Neural cell (in vitro differentiated cells): ENCODE data around the gene C3AR1. TPM values are rescaled to one million over a fixed set of nuclear protein-coding genes. Genes with fewer than 3 reads are reported as not detected.

Experiments used
- H2AFZ ChIP-seq: fragments of 200-600, 300-800 bp; sonication (generic), shearing (Covaris generic); 2 replicates; pipeline ENCODE4 v1.6.0; 2014; ENCODE audit warnings: low read depth, mild to moderate bottlenecking, antibody characterized with exemption, low read length, moderate library complexity
- H3F3A ChIP-seq: fragments of 200-600 bp; shearing (Covaris generic); 2 replicates; pipeline ENCODE4 v1.6.1; 2016; ENCODE audit warnings: mild to moderate bottlenecking, moderate library complexity, mixed read lengths, antibody characterized with exemption, low read length; ENCODE audit not compliant: insufficient read depth, poor library complexity, severe bottlenecking
- H3K27ac ChIP-seq: fragments of 200-600, 300-800 bp; sonication (generic), shearing (Covaris generic); 2 replicates; pipeline ENCODE4 v1.5.1; 2014; ENCODE audit warnings: mild to moderate bottlenecking, low read length, moderate library complexity
- H3K27me3 ChIP-seq: fragments of 300-800, 200-600 bp; sonication (generic), shearing (Covaris generic); 2 replicates; pipeline ENCODE4 v1.6.0; 2014; ENCODE audit warnings: mild to moderate bottlenecking, low read depth, low read length, moderate library complexity; ENCODE audit not compliant: insufficient read depth
- H3K36me3 ChIP-seq: fragments of 300-800, 200-600 bp; sonication (generic), shearing (Covaris generic); 2 replicates; pipeline ENCODE4 v1.5.1; 2014; ENCODE audit warnings: mild to moderate bottlenecking, antibody characterized with exemption, low read length, moderate library complexity; ENCODE audit not compliant: insufficient read depth
- H3K4me2 ChIP-seq: fragments of 300-800, 200-600 bp; sonication (generic), shearing (Covaris generic); 2 replicates; pipeline ENCODE4 v1.6.0; 2014; ENCODE audit warnings: mild to moderate bottlenecking, low read length
- H3K4me3 ChIP-seq: fragments of 300-800, 200-600 bp; sonication (generic), shearing (Covaris generic); 2 replicates; pipeline ENCODE4 v1.5.1; 2014; ENCODE audit warnings: mild to moderate bottlenecking, low read length, moderate library complexity
- H3K79me2 ChIP-seq: fragments of 200-600 bp; shearing (Covaris generic); replicated peaks from 2 replicates; pipeline ENCODE4 v1.6.0; 2014; ENCODE audit warnings: mild to moderate bottlenecking, low read length, moderate library complexity; ENCODE audit not compliant: insufficient read depth
- H3K9ac ChIP-seq: fragments of 300-800, 200-600 bp; sonication (generic), shearing (Covaris generic); 2 replicates; pipeline ENCODE4 v1.6.1; 2016; ENCODE audit warnings: mild to moderate bottlenecking, low read length, mixed read lengths
- H3K9me2 ChIP-seq: fragments of 200-600 bp; shearing (Covaris generic); 2 replicates; pipeline ENCODE4 v1.6.1; 2016; ENCODE audit warnings: mild to moderate bottlenecking, low read length, mixed read lengths; ENCODE audit not compliant: insufficient read depth
- H3K9me3 ChIP-seq: fragments of 200-600, 300-800 bp; sonication (generic), shearing (Covaris generic); 2 replicates; pipeline ENCODE4 v1.6.1; 2016; ENCODE audit warnings: mild to moderate bottlenecking, mixed run types, low read length, moderate library complexity, mixed read lengths
- H4K20me1 ChIP-seq: fragments of 200-600 bp; shearing (Covaris generic); 2 replicates; pipeline ENCODE4 v1.6.1; 2016; ENCODE audit warnings: mild to moderate bottlenecking, mixed run types; ENCODE audit not compliant: insufficient read depth
- CTCF ChIP-seq: fragments of 450-650 bp; IDR thresholded peaks from 2 replicates; pipeline ENCODE4 v1.5.1; 2014; ENCODE audit warnings: antibody characterized with exemption, mild to moderate bottlenecking, moderate library complexity; ENCODE audit not compliant: poor library complexity, severe bottlenecking
- EP300 ChIP-seq: fragments of 450-650 bp; conservative IDR thresholded peaks from 2 replicates; pipeline ENCODE4 v1.6.1; 2014; ENCODE audit warnings: antibody characterized with exemption, mild to moderate bottlenecking, moderate library complexity; ENCODE audit not compliant: poor library complexity, severe bottlenecking
- EZH2 ChIP-seq: fragments of 200-600, 300-800 bp; shearing (Covaris generic), sonication (generic); IDR thresholded peaks from 2 replicates; pipeline ENCODE4 v1.6.1; 2014; ENCODE audit warnings: antibody characterized with exemption, low read length, borderline replicate concordance, mild to moderate bottlenecking; ENCODE audit not compliant: insufficient read depth, poor library complexity, severe bottlenecking
- MXI1 ChIP-seq: fragments of 450-650 bp; conservative IDR thresholded peaks from 2 replicates; pipeline ENCODE4 v1.6.1; 2014; ENCODE audit warnings: antibody characterized with exemption, mild to moderate bottlenecking; ENCODE audit not compliant: poor library complexity, severe bottlenecking
- POLR2AphosphoS5 ChIP-seq: IDR thresholded peaks from 2 replicates; pipeline ENCODE4 v1.6.1; 2012
- RAD21 ChIP-seq: fragments of 450-650 bp; conservative IDR thresholded peaks from 2 replicates; pipeline ENCODE4 v1.6.1; 2014; ENCODE audit warnings: antibody characterized with exemption, mild to moderate bottlenecking, moderate library complexity
- REST ChIP-seq: IDR thresholded peaks from 2 replicates; pipeline ENCODE4 v1.6.1; 2012; ENCODE audit warnings: borderline replicate concordance
- SMC3 ChIP-seq: fragments of 450-650 bp; conservative IDR thresholded peaks from 2 replicates; pipeline ENCODE4 v1.6.1; 2014; ENCODE audit warnings: antibody characterized with exemption, mild to moderate bottlenecking, moderate library complexity; ENCODE audit not compliant: poor library complexity
- TAF1 ChIP-seq: IDR thresholded peaks from 2 replicates; pipeline ENCODE4 v1.6.1; 2012; ENCODE audit warnings: low read depth
- polyA plus RNA-seq: library from polyadenylated mRNA; depleted of rRNA; stranded (reverse); fragments of >200 nt; gene quantifications from 2 replicates; pipeline ENCODE4 v1.2.3, GENCODE V29; 2014

The C3AR1 gene
- polyA plus RNA-seq, 1 donor from 2014 or later: not detected

GRCh38 chr12:8078916-8079315, 12.8 kb upstream of the C3AR1 start:
- Histone ChIP-seq H2AFZ (no peak overlapping the region), H3K4me3 (no peak overlapping the region), H3K27ac (no peak overlapping the region), H3K79me2 (peaks cover 16% of the 10 kb centered on the region), H3K9me3 (no peaks in the 10 kb centered on the region), H3K36me3 (no peaks in the 10 kb centered on the region), H3K9me2 (no peaks in the 10 kb centered on the region), H3K9ac (no peak overlapping the region), H4K20me1 (no peaks in the 10 kb centered on the region), H3K4me2 (no peak overlapping the region), H3F3A (no peaks in the 10 kb centered on the region), H3K27me3 (no peaks in the 10 kb centered on the region)
- no peak for TF ChIP-seq RAD21
- TF ChIP-seq POLR2AphosphoS5: no peak
- no peak for TF ChIP-seq REST
- no peak for TF ChIP-seq TAF1
- TF ChIP-seq CTCF: no peak
- TF ChIP-seq EP300: no peak
- TF ChIP-seq EZH2: no peak
- no peak for TF ChIP-seq SMC3
- no peak for TF ChIP-seq MXI1

GRCh38 chr12:8078398-8078797, 12.2 kb upstream of the C3AR1 start:
- Histone ChIP-seq H3K27ac (no peak overlapping the region), H3K36me3 (no peaks in the 10 kb centered on the region), H4K20me1 (no peaks in the 10 kb centered on the region), H3K79me2 (peaks cover 10% of the 10 kb centered on the region), H3K9me2 (no peaks in the 10 kb centered on the region), H3F3A (no peaks in the 10 kb centered on the region), H3K4me3 (no peak overlapping the region), H3K27me3 (no peaks in the 10 kb centered on the region), H3K9me3 (no peaks in the 10 kb centered on the region), H3K4me2 (no peak overlapping the region), H3K9ac (no peak overlapping the region), H2AFZ (no peak overlapping the region)
- TF ChIP-seq EZH2: no peak
- no peak for TF ChIP-seq EP300
- no peak for TF ChIP-seq MXI1
- no peak for TF ChIP-seq POLR2AphosphoS5
- peak; percentile 78 for TF ChIP-seq SMC3
- TF ChIP-seq CTCF: peak; percentile 76
- TF ChIP-seq RAD21: peak; percentile 80
- TF ChIP-seq TAF1: no peak
- no peak for TF ChIP-seq REST
